ENCODE measurements around the gene DOCK3.
"Not testable (repeated sequence)": the region's sequence is repeated elsewhere in the genome, so short reads cannot be mapped to it uniquely, and the experiment has no call there.

The DOCK3 gene

DNA sequence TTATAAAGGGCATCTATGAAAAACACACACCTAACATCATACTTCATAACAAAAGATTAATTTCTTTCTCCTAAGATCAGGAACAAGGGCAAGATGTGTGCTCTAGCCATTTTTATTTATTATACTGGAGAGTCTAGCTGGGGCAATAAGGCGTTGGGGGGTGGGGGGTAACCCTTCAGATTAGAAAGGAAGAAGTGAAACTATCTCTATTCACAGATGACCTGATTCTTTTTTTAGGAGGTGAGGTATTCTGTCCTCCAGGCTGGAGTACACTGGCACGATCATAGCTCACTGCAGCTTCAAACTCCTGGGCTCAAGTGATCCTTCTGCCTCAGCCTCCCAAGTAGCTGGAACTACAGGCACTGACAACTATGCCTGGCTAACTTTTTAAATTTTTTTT is 620.9 kb downstream of the DOCK3 start:
- in situ Hi-C loops (cut with MboI; ENCODE audit: low sequenced_read_pairs, unreplicated experiment): no loop called here
- DNase-seq (ENCODE audit: low spot score): peak; percentile 57
- TF ChIP-seq, protein P1, sequence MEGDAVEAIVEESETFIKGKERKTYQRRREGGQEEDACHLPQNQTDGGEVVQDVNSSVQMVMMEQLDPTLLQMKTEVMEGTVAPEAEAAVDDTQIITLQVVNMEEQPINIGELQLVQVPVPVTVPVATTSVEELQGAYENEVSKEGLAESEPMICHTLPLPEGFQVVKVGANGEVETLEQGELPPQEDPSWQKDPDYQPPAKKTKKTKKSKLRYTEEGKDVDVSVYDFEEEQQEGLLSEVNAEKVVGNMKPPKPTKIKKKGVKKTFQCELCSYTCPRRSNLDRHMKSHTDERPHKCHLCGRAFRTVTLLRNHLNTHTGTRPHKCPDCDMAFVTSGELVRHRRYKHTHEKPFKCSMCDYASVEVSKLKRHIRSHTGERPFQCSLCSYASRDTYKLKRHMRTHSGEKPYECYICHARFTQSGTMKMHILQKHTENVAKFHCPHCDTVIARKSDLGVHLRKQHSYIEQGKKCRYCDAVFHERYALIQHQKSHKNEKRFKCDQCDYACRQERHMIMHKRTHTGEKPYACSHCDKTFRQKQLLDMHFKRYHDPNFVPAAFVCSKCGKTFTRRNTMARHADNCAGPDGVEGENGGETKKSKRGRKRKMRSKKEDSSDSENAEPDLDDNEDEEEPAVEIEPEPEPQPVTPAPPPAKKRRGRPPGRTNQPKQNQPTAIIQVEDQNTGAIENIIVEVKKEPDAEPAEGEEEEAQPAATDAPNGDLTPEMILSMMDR (IDR thresholded peaks at IDR 0.05; ENCODE audit: borderline replicate concordance, control extremely low read depth, extremely low read depth, insufficient read depth, missing control alignments): no peak

DNA sequence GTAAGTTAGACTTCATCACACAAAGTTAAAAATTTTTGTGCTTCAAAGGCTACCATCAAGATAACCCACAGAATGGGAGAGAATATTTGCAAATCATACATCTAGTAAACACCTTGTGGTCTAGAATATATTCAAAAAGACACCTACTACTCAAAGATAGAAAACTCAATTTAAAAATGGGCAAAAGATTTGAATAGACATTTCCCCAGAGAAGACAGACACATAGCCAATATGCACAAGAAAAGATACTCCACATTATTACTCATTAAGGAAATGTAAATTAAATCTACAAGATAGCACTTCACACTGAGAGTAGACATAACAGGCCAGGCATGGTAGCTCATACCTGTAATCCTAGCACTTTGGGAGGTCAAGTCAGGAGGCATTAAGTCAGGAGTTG is 622.6 kb downstream of the DOCK3 start:
- in situ Hi-C loops (cut with MboI; ENCODE audit: low sequenced_read_pairs, unreplicated experiment): no loop called here
- no peak for DNase-seq (ENCODE audit: low spot score)
- TF ChIP-seq, protein P1 (IDR thresholded peaks at IDR 0.05; ENCODE audit: borderline replicate concordance, control extremely low read depth, extremely low read depth, insufficient read depth, missing control alignments): no peak

DNA sequence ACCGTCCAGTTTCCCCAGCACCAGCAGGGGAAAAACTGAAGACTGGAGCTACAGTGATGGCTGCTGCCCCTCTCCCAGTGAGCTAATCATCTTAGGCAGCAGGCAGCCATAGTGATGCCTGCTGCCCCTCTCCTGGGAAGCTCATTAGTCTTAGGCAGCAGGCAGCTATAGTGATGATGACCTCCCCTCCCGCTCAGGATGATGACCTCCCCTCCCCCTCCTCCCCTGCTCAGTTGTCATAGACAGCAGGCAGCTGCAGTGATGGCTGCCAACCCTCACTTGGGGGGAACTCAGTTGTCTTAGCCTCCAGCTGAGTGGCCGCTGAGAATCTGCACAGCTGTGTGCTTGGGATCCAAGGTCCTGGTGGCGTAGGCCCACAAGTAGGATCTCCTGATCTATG is 629.5 kb downstream of the DOCK3 start:
- DNase-seq (ENCODE audit: low spot score): no peak
- TF ChIP-seq, protein P1 (IDR thresholded peaks at IDR 0.05; ENCODE audit: borderline replicate concordance, control extremely low read depth, extremely low read depth, insufficient read depth, missing control alignments): no peak
- in situ Hi-C loops (cut with MboI; ENCODE audit: low sequenced_read_pairs, unreplicated experiment): no loop called here

DNA sequence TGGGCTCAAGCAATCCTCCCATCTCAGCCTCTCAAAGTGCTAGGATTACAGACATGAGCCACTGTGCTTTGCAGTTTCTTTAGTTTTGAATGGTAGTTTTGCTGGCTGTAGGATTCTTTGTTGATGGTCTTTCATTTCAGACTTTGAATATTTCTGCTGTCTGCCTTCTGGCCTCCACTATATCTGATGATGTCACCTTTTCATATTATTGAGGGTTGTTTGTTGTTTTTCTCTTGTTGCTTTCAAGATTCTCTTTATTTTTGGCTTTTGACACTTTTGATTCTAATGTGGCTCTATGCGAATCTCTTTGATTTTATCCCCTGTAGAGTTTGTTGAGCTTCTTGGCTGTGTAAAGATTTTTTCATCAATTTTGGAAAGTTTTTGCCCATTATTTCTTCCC is 631.4 kb downstream of the DOCK3 start:
- DNase-seq (ENCODE audit: low spot score): no peak
- in situ Hi-C loops (cut with MboI; ENCODE audit: low sequenced_read_pairs, unreplicated experiment): no loop called here
- TF ChIP-seq, protein P1 (IDR thresholded peaks at IDR 0.05; ENCODE audit: borderline replicate concordance, control extremely low read depth, extremely low read depth, insufficient read depth, missing control alignments): no peak

DNA sequence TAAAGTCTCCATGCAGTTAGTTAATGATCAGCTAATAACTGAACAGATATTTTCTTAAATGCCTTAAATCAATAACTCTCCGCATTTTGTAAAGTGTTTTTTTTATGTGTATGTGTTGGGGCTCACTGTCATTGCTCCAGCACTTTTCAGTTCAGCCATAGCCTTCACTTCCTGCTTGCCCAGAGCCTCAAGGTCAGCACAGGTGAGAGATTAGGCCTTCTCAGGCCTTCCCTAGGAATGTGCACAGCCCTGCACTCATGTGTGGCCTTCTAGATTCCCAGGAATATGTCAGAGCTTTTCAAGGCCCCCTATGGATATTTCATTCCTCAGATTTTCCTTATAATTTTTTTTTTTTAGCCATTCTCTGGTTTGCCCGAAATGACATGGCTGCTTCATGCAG is 632.7 kb downstream of the DOCK3 start:
- in situ Hi-C loops (cut with MboI; ENCODE audit: low sequenced_read_pairs, unreplicated experiment): no loop called here
- DNase-seq (ENCODE audit: low spot score): no peak
- TF ChIP-seq, protein P1 (IDR thresholded peaks at IDR 0.05; ENCODE audit: borderline replicate concordance, control extremely low read depth, extremely low read depth, insufficient read depth, missing control alignments): no peak

DNA sequence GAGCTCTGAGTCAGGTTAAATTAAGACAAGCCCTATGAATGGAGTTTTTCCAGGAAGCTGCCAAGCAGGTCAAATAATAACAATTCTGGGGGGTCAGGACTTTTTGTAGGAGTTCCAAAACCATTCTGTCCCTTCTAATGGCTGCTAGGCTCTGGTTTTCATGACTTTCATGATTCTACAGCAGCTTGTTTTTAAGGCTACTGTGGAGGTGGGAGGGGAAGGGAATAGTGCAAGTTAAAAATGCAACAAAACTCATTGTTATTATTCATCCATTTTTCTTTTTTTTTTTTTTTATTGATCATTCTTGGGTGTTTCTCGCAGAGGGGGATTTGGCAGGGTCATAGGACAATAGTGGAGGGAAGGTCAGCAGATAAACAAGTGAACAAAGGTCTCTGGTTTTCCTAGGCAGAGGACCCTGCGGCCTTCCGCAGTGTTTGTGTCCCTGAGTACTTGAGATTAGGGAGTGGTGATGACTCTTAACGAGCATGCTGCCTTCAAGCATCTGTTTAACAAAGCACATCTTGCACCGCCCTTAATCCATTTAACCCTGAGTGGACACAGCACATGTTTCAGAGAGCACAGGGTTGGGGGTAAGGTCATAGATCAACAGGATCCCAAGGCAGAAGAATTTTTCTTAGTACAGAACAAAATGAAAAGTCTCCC is 633.3 kb downstream of the DOCK3 start:
- DNase-seq (ENCODE audit: low spot score); in situ Hi-C loops (cut with MboI; ENCODE audit: low sequenced_read_pairs, unreplicated experiment): not testable (repeated sequence)

DNA sequence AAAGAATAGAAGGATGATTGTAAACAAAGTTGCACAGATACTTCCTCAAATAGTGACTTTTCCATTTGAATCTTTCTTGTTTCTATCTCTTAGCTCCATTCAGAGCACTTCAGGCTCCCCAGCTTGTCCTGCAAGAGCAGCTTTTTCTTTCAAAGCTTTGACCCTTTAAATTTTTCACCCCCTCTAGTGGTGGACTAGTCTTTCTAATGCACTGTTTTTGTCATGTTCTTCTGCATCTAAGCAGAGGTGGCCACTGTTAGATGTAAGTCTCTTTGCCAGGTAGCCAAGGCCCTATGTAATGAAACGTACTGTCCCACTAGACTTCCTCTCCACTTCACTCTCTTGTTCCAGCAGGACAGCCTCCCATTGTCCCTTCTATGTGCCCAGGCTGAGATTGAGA is 636.3 kb downstream of the DOCK3 start:
- DNase-seq (ENCODE audit: low spot score): peak; percentile 42
- TF ChIP-seq, protein P1 (IDR thresholded peaks at IDR 0.05; ENCODE audit: borderline replicate concordance, control extremely low read depth, extremely low read depth, insufficient read depth, missing control alignments): no peak
- in situ Hi-C loops (cut with MboI; ENCODE audit: low sequenced_read_pairs, unreplicated experiment): no loop called here
